Fibroblast of mammary gland (primary cell): ENCODE measurements around the gene AMPD2.

Experiments used
- DNase-seq: peaks from one replicate; pipeline ENCODE4 v3.0.0-alpha.2; 2010; ENCODE audit warnings: low read depth
- H3K4me3 ChIP-seq: 2 replicates; pipeline ENCODE4 v1.5.1; 2011; ENCODE audit warnings: low read depth, mild to moderate bottlenecking, low read length, moderate library complexity; ENCODE audit not compliant: control insufficient read depth
- TF ChIP-seq, protein P1 (sequence below): conservative IDR thresholded peaks from 2 replicates; pipeline ENCODE4 v1.5.1; 2011; ENCODE audit warnings: low read depth, low read length, inconsistent platforms; ENCODE audit not compliant: control insufficient read depth, insufficient read depth

AMPD2 gene

DNA sequence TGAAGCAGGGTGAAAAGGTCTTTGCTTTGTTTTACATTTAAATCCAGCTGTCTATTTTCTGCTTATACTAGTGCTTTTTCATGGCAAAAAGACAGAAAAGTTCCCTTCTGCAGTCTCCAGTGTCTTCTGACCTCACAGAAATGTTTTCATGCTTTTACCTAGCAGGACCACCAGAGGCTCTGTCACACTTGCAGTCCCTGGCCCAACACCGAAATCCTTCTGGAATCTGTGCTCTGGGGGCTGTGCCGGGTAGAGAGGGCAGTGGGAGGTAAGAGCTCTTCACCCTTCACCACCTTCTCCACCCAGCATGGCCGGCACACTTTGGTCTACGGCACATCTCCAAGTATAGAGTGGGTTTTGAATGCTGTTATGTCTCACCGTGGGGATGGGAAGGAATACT, 21.0 kb upstream of the AMPD2 start:
- no peak overlapping the region for H3K4me3 ChIP-seq
- TF ChIP-seq, protein P1, sequence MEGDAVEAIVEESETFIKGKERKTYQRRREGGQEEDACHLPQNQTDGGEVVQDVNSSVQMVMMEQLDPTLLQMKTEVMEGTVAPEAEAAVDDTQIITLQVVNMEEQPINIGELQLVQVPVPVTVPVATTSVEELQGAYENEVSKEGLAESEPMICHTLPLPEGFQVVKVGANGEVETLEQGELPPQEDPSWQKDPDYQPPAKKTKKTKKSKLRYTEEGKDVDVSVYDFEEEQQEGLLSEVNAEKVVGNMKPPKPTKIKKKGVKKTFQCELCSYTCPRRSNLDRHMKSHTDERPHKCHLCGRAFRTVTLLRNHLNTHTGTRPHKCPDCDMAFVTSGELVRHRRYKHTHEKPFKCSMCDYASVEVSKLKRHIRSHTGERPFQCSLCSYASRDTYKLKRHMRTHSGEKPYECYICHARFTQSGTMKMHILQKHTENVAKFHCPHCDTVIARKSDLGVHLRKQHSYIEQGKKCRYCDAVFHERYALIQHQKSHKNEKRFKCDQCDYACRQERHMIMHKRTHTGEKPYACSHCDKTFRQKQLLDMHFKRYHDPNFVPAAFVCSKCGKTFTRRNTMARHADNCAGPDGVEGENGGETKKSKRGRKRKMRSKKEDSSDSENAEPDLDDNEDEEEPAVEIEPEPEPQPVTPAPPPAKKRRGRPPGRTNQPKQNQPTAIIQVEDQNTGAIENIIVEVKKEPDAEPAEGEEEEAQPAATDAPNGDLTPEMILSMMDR: no peak
- DNase-seq: no peak

DNA sequence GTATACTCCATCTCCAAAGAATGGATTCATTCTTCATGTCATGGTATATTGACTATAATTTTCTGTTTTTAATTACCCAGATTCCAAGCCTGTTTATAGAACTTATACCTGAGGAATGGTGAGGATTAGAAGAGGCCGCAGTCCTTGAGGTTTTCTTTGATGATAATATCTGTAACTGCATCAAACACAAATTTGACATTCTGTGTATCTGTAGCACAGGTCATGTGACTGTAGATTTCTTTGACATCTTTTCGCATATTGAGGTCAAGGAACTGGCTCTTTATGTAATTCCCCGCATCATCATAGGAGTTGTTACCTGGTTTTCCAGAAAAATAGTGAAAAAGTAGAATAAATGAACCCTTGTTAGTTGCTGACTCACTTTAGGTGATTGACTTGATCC, 16.4 kb upstream of the AMPD2 start:
- TF ChIP-seq, protein P1: no peak
- no peak overlapping the region for H3K4me3 ChIP-seq
- no peak for DNase-seq

GRCh38 chr1:109605381-109605780, 14.3 kb upstream of the AMPD2 start:
- no peak overlapping the region for H3K4me3 ChIP-seq
- TF ChIP-seq, protein P1: no peak
- no peak for DNase-seq

GRCh38 chr1:109609881-109610280, 9.8 kb upstream of the AMPD2 start:
- TF ChIP-seq, protein P1: no peak

DNA sequence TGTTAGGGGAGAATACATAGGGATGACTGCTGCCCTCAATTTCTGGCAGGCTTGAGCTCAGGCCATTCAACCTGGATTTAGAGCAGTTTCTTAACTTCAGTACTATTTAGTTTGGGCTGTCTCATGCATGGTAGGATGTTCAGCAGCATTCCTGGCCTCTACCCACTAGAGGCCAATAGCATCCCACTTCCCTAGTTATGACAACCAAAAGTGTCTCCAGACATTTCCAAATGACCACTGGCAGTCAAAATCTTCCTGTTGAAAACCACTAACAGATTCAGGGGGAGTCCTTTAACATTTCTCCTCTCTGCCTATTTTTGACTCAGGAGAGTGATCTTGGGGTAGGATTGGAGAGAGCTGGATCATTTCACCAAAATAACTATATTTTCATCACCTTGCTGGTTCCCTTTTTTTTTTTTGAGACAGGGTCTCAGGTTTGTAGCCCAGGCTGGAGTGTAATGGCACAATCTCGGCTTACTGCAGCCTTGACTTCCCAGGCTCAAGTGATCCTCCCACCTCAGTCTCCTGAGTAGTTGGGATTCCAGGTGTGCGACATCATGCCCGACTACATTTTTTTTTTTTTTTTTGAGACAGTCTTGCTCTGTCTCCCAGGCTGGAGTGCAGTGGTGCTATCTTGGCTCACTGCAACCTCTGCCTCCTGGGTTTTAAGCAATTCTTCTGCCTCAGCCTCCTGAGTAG, 8.9 kb upstream of the AMPD2 start:
- DNase-seq: no peak
- no peak overlapping the region for H3K4me3 ChIP-seq
- TF ChIP-seq, protein P1: no peak

More at GRCh38 chr1:109609881-109610280, 9.8 kb upstream of the AMPD2 start:
- DNase-seq: no peak
- H3K4me3 ChIP-seq: no peak overlapping the region

- H3K4me3 ChIP-seq: no peak overlapping the region
- no peak for DNase-seq
- TF ChIP-seq, protein P1: no peak
Measured at GRCh38 chr1:109611308-109611990, 8.2 kb upstream of the AMPD2 start.
